ENCODE data around the gene TULP1.

TULP1 gene

GRCh38 chr6:35453236-35453635, 59.5 kb downstream of the TULP1 start:
- peak overlapping the region; percentile 68 for H3K4me3 ChIP-seq (replicated peaks; ENCODE audit: low read depth, low read length)
- no peak for DNase-seq (ENCODE audit: extremely low read depth, low read depth)
- no peak for TF ChIP-seq CTCF (IDR thresholded peaks at IDR 0.05; ENCODE audit: low read depth, low read length, missing control alignments)

GRCh38 chr6:35452183-35453090, 60.3 kb downstream of the TULP1 start, which contains the start of gene FANCE:
TSS of gene FANCE (plus strand) at chr6:35452338. CDS start at chr6:35452546, 208 bp downstream.
- TF ChIP-seq CTCF (IDR thresholded peaks at IDR 0.05; ENCODE audit: low read depth, low read length, missing control alignments) = no peak
- DNase-seq (ENCODE audit: extremely low read depth, low read depth) = no peak
- peak within 1 kb of the TSS; percentile 68 for H3K4me3 ChIP-seq (replicated peaks; ENCODE audit: low read depth, low read length)

GRCh38 chr6:35451354-35452182, 61.1 kb downstream of the TULP1 start:
- TF ChIP-seq CTCF (IDR thresholded peaks at IDR 0.05; ENCODE audit: low read depth, low read length, missing control alignments) = no peak
- H3K4me3 ChIP-seq (replicated peaks; ENCODE audit: low read depth, low read length) = peak overlapping the region; percentile 68
- DNase-seq (ENCODE audit: extremely low read depth, low read depth) = no peak

GRCh38 chr6:35449287-35449881, 63.3 kb downstream of the TULP1 start:
- H3K4me3 ChIP-seq (replicated peaks; ENCODE audit: low read depth, low read length) = no peak overlapping the region
- peak; percentile 55 for TF ChIP-seq CTCF (IDR thresholded peaks at IDR 0.05; ENCODE audit: low read depth, low read length, missing control alignments)
- no peak for DNase-seq (ENCODE audit: extremely low read depth, low read depth)

GRCh38 chr6:35448191-35448590, 64.5 kb downstream of the TULP1 start:
- TF ChIP-seq CTCF (IDR thresholded peaks at IDR 0.05; ENCODE audit: low read depth, low read length, missing control alignments) = no peak
- no peak for DNase-seq (ENCODE audit: extremely low read depth, low read depth)
- no peak overlapping the region for H3K4me3 ChIP-seq (replicated peaks; ENCODE audit: low read depth, low read length)

Measured in HFF-Myc (cell line).